WTC11 (cell line): ENCODE results near the gene TDRD9.

ENCODE experiments used
- ESRRA ChIP-seq: sonication (generic); formaldehyde crosslinking; IDR thresholded peaks from 2 replicates; pipeline ENCODE4 v1.8.1; 2022; ENCODE audit warnings: mild to moderate bottlenecking, missing genetic modification reagents, borderline replicate concordance
- JUN ChIP-seq: sonication (generic); formaldehyde crosslinking; IDR thresholded peaks from 2 replicates; pipeline ENCODE4 v1.8.0; 2023; ENCODE audit warnings: mild to moderate bottlenecking, missing genetic modification reagents
- NFE2L1 ChIP-seq: sonication (generic); formaldehyde crosslinking; IDR thresholded peaks from 2 replicates; pipeline ENCODE4 v1.8.1; 2023; ENCODE audit warnings: missing genetic modification reagents
- NR1H2 ChIP-seq: sonication (generic); formaldehyde crosslinking; IDR thresholded peaks from 2 replicates; pipeline ENCODE4 v1.9.0; 2021; ENCODE audit warnings: mild to moderate bottlenecking, moderate library complexity, missing genetic modification reagents
- RELA ChIP-seq: sonication (generic); formaldehyde crosslinking; IDR thresholded peaks from 2 replicates; pipeline ENCODE4 v1.8.1; 2022; ENCODE audit warnings: missing genetic modification reagents, mild to moderate bottlenecking, borderline replicate concordance
- SOX15 ChIP-seq: fragments of 250-450 bp; sonication (Bioruptor Pico); IDR thresholded peaks from 2 replicates; pipeline ENCODE4 v1.9.0; 2021; ENCODE audit warnings: mild to moderate bottlenecking
- TEAD4 ChIP-seq: sonication (generic); formaldehyde crosslinking; IDR thresholded peaks from 2 replicates; pipeline ENCODE4 v1.8.0; 2022; ENCODE audit warnings: mild to moderate bottlenecking, missing genetic modification reagents
- ZNF416 ChIP-seq: fragments of 250-450 bp; sonication (Bioruptor Pico); IDR thresholded peaks from 2 replicates; pipeline ENCODE4 v1.9.0; 2021; ENCODE audit warnings: mild to moderate bottlenecking, inconsistent platforms
- TF ChIP-seq, protein P1 (sequence below): fragments of 200-600 bp; IDR thresholded peaks from 2 replicates; pipeline ENCODE4 v1.8.0; 2022; ENCODE audit warnings: antibody characterized with exemption
- TF ChIP-seq, protein P2 (sequence below): sonication (generic); formaldehyde crosslinking; IDR thresholded peaks from 2 replicates; pipeline ENCODE4 v1.8.0; 2022; ENCODE audit warnings: mild to moderate bottlenecking, missing genetic modification reagents
- TF ChIP-seq, protein P3 (sequence below): sonication (generic); formaldehyde crosslinking; IDR thresholded peaks from 2 replicates; pipeline ENCODE4 v1.8.0; 2023; ENCODE audit warnings: missing genetic modification reagents
- TF ChIP-seq, protein P4 (sequence below): sonication (generic); formaldehyde crosslinking; conservative IDR thresholded peaks from 2 replicates; pipeline ENCODE4 v1.8.1; 2023; ENCODE audit warnings: mild to moderate bottlenecking, low read depth, missing genetic modification reagents, moderate library complexity
- TF ChIP-seq, protein P5 (sequence below): sonication (generic); formaldehyde crosslinking; IDR thresholded peaks from 2 replicates; pipeline ENCODE4 v1.8.1; 2022; ENCODE audit warnings: low read depth, missing genetic modification reagents, borderline replicate concordance

DNA sequence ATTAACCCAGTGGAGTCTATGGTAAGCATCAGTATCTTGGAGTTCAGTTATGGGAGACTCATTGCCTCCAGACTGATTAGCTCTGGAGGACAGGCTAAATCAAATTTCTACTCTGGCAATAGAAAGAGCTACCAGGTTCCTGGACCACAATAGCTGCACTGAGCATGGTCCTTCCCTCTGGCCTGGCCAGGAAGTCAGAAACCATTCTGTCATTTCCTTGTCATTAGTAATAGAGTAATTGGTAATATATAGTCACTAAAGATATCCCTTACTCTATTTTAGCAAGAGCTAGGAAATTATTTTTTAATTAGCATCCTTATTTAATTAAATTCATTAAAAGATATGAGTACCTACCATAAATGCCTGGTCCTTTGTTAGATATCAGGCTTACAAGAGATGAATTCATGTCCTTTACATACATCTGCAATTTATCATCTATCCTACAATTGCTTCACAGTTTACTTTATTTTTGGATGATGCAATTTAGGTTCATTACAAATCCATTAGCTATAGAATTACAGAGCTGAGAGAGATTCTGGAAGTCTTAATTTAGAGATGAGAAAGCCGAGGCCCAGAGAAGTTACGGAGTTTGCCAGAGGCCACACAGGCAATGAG lies 23.7 kb upstream of the TDRD9 start:
- TF ChIP-seq, protein P1, sequence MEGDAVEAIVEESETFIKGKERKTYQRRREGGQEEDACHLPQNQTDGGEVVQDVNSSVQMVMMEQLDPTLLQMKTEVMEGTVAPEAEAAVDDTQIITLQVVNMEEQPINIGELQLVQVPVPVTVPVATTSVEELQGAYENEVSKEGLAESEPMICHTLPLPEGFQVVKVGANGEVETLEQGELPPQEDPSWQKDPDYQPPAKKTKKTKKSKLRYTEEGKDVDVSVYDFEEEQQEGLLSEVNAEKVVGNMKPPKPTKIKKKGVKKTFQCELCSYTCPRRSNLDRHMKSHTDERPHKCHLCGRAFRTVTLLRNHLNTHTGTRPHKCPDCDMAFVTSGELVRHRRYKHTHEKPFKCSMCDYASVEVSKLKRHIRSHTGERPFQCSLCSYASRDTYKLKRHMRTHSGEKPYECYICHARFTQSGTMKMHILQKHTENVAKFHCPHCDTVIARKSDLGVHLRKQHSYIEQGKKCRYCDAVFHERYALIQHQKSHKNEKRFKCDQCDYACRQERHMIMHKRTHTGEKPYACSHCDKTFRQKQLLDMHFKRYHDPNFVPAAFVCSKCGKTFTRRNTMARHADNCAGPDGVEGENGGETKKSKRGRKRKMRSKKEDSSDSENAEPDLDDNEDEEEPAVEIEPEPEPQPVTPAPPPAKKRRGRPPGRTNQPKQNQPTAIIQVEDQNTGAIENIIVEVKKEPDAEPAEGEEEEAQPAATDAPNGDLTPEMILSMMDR = no peak
- TF ChIP-seq, protein P2, sequence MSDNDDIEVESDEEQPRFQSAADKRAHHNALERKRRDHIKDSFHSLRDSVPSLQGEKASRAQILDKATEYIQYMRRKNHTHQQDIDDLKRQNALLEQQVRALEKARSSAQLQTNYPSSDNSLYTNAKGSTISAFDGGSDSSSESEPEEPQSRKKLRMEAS = no peak
- TF ChIP-seq RELA (CRISPR knock-in tag) (no peak), ZNF416 (CRISPR knock-in tag) (no peak), JUN (CRISPR knock-in tag) (no peak), ESRRA (CRISPR knock-in tag) (no peak), SOX15 (CRISPR knock-in tag) (no peak), NR1H2 (CRISPR knock-in tag) (no peak), TEAD4 (no peak), NFE2L1 (no peak)
- TF ChIP-seq, protein P3, sequence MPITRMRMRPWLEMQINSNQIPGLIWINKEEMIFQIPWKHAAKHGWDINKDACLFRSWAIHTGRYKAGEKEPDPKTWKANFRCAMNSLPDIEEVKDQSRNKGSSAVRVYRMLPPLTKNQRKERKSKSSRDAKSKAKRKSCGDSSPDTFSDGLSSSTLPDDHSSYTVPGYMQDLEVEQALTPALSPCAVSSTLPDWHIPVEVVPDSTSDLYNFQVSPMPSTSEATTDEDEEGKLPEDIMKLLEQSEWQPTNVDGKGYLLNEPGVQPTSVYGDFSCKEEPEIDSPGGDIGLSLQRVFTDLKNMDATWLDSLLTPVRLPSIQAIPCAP = no peak
- TF ChIP-seq, protein P4, sequence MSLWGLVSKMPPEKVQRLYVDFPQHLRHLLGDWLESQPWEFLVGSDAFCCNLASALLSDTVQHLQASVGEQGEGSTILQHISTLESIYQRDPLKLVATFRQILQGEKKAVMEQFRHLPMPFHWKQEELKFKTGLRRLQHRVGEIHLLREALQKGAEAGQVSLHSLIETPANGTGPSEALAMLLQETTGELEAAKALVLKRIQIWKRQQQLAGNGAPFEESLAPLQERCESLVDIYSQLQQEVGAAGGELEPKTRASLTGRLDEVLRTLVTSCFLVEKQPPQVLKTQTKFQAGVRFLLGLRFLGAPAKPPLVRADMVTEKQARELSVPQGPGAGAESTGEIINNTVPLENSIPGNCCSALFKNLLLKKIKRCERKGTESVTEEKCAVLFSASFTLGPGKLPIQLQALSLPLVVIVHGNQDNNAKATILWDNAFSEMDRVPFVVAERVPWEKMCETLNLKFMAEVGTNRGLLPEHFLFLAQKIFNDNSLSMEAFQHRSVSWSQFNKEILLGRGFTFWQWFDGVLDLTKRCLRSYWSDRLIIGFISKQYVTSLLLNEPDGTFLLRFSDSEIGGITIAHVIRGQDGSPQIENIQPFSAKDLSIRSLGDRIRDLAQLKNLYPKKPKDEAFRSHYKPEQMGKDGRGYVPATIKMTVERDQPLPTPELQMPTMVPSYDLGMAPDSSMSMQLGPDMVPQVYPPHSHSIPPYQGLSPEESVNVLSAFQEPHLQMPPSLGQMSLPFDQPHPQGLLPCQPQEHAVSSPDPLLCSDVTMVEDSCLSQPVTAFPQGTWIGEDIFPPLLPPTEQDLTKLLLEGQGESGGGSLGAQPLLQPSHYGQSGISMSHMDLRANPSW = no peak
- TF ChIP-seq, protein P5, sequence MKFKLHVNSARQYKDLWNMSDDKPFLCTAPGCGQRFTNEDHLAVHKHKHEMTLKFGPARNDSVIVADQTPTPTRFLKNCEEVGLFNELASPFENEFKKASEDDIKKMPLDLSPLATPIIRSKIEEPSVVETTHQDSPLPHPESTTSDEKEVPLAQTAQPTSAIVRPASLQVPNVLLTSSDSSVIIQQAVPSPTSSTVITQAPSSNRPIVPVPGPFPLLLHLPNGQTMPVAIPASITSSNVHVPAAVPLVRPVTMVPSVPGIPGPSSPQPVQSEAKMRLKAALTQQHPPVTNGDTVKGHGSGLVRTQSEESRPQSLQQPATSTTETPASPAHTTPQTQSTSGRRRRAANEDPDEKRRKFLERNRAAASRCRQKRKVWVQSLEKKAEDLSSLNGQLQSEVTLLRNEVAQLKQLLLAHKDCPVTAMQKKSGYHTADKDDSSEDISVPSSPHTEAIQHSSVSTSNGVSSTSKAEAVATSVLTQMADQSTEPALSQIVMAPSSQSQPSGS (CRISPR knock-in tag) = no peak
